ENCODE results near the gene CPNE7.

GRCh38 chr16:89571636-89572035, 3.9 kb upstream of the CPNE7 start:
- no peak for TF ChIP-seq CTCF (IDR thresholded peaks at IDR 0.05)
- no peak for TF ChIP-seq ZFX (IDR thresholded peaks at IDR 0.05; ENCODE audit: borderline replicate concordance)

Measured in 22Rv1 (cell line).